Gastrocnemius medialis (tissue), 4 donors: ENCODE data around the gene ZNF598. TPM values are rescaled to one million over a fixed set of nuclear protein-coding genes. Genes with fewer than 3 reads are reported as not detected.

Experiments
- ATAC-seq, 2 donors: fragments of 150-250 bp; one replicate each; pipeline ENCODE4 v1.9.1; 2016
- DNase-seq, 2 donors: peaks; one replicate each; pipeline ENCODE4 v3.0.0-alpha.2; 2019
- H3K27ac ChIP-seq, 4 donors: fragments of 200-600 bp; sonication (generic); 1 replicate in 1 of 4; 2 replicates in 3 of 4; pipeline ENCODE4 v1.5.1; 2016 to 2018; ENCODE audit warnings: mild to moderate bottlenecking in 2 of 4, moderate library complexity in 1 of 4
- H3K27me3 ChIP-seq, 3 donors: fragments of 200-600 bp; sonication (generic) in 2 of 3; 1 replicate in 1 of 3; 2 replicates in 2 of 3; pipeline versions ENCODE4 v1.5.1 to v1.6.0; 2016 to 2019; ENCODE audit warnings: mild to moderate bottlenecking in 1 of 3, moderate library complexity in 1 of 3
- H3K36me3 ChIP-seq, 2 donors: fragments of 200-600 bp; sonication (generic) in 1 of 2; one replicate each; pipeline ENCODE4 v1.5.1; 2017 to 2018
- H3K4me1 ChIP-seq, 2 donors: fragments of 200-600 bp; sonication (generic) in 1 of 2; one replicate each; pipeline ENCODE4 v1.5.1; 2016 to 2017; ENCODE audit warnings: mild to moderate bottlenecking in 2 of 2
- H3K4me3 ChIP-seq, 4 donors: fragments of 200-600 bp; sonication (generic) in 3 of 4; 1 replicate in 1 of 4; 2 replicates in 3 of 4; pipeline ENCODE4 v1.5.1; 2016 to 2019; ENCODE audit warnings: mild to moderate bottlenecking in 2 of 4
- H3K9me3 ChIP-seq, 3 donors: fragments of 200-600 bp; sonication (generic) in 2 of 3; 1 replicate in 1 of 3; 2 replicates in 2 of 3; pipeline ENCODE4 v1.5.1; 2016 to 2019
- CTCF ChIP-seq, 5 experiments: fragments of 450-650 bp in 3 of 5; fragments of 200-600 bp in 2 of 5; sonication (generic) in 2 of 5; IDR thresholded peaks in 4 of 5; conservative IDR thresholded peaks in 1 of 5; 1 replicate in 4 of 5; 2 replicates in 1 of 5; pipeline ENCODE4 v1.5.1; 2016 to 2019; ENCODE audit warnings: antibody characterized with exemption in 5 of 5, mild to moderate bottlenecking in 3 of 5, moderate library complexity in 3 of 5
- POLR2A ChIP-seq, 2 donors: fragments of 450-650 bp; IDR thresholded peaks; one replicate each; pipeline ENCODE4 v1.6.1; 2017; ENCODE audit warnings: antibody characterized with exemption in 2 of 2, mild to moderate bottlenecking in 2 of 2, moderate library complexity in 2 of 2
- in situ Hi-C, 4 donors: fragments of 200-750 bp; cut with MboI; loops; one replicate each; pipeline versions ENCODE4 v1.15.0 to v1.8.0; 2017; ENCODE audit warnings: low sequenced_read_pairs in 4 of 4
- intact Hi-C: fragments of 100-400 bp; cut with DNase I; formaldehyde crosslinking; loops from one replicate; pipeline ENCODE4 v1.15.1; 2023; ENCODE audit warnings: low total_unique reads
- total RNA-seq, 4 donors: library from RNA; depleted of rRNA; stranded (reverse); fragments of >200 nt; gene quantifications; one replicate each; pipeline versions ENCODE4 v1.1.0 to v1.2.3, GENCODE V29; 2016

Gene ZNF598
- total RNA-seq, 4 donors from 2014 or later: 57.0 to 92.2 (median 75.4) TPM

DNA sequence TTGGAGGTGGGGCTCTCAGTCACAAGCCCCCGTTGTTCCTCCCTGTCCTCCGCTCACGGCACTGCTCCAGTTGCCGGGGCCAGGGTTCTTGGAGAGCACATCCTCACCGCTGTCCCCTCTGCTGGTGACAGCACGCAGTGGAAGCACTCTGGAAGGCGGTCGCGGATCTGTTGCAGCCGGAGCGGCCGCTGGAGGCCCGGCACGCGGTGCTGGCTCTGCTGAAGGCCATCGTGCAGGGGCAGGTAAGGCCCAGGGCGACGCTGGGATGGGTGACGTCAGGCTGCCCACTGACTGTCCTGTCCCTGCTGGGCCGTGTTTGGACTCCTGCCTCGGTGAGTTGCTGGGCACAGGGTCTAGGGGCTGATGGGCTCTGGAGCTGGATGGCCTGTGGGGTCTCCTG is 43.6 kb upstream of the ZNF598 start:
- no peak overlapping the region for H3K27ac ChIP-seq
- no peak for ATAC-seq
- intact Hi-C loops: no loop called here

DNA sequence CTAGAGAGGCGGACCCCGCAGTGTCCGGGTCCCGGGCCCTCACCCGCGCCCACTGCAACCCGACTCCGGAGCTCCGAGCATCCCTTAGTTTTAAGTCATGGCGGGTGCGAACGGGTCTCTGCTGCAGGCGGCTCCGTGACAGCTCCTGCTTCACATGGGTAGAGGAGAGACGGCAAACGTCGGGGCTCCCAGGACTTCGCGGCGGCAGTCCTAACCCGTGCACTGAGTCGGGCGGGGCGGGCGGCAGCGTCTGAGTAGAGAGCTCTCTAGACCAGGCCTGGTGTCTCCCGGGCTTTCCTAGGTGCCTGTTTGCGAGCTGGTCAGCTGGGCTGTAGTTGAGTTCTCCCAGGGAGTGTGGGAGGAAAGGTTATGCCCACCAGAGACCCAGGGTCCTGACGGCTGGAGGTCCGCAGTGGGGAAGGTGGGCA is 38.5 kb upstream of the ZNF598 start:
- H3K4me3 ChIP-seq: peak overlapping the region; percentile 71 to 91 (median 86)
- peak; percentile 28 to 29 for ATAC-seq

More for the DNA sequence above, 43.6 kb upstream of the ZNF598 start:
- Histone ChIP-seq H3K36me3 (peaks cover 0 to 49% of the 10 kb centered on the region in 2 donors), H3K27me3 (no peaks in the 10 kb centered on the region), H3K4me3 (no peak overlapping the region), H3K9me3 (no peaks in the 10 kb centered on the region), H3K4me1 (peaks cover 9 to 10% of the 10 kb centered on the region in 2 donors)
- TF ChIP-seq POLR2A (IDR thresholded peaks at IDR 0.05) (no peak), CTCF (IDR thresholded peaks at IDR 0.05 in 4 of 5, conservative IDR thresholded peaks at IDR 0.05 in 1 of 5) (no peak)
- in situ Hi-C loops: no loop called here
- no peak for DNase-seq

DNA sequence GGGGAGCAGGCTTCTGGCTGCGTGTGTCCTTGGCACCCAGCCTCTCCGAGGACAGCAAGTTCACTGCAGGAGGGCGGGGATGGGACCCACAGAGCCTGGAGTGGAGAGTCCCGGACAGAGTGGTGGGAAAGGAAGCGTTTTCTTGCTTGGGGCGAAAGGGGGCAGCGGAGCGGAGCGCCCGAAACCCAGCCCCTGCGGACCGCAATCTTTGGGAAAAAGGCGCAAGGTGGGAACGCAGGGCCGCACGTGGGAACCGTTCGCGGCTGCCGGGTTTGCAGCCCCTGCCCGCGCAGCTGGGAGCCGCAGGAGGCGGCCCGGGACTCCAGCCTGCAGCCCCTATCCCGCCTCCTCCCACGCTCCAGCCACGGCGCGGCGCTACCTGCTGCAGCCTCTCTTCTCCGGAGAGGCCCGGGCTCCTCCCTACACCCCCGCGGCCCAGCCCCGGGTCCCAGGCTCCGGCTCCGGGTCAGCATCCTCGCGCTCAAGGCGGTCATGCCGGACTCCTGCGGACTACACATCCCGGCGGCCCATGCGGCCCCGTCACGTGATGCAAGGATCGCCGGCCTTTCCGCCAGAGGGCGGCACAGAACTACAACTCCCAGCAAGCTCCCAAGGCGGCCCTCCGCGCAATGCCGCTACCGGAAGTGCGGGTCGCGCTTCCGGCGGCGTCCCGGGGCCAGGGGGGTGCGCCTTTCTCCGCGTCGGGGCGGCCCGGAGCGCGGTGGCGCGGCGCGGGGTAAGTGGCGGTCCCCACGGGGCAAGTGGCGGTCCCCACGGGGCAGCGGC is 37.9 kb upstream of the ZNF598 start, which contains the start of the genes NTHL1 and TSC2:
NTHL1 (minus strand) TSS at position 505 of the 786 bp plus-strand sequence; CDS start at position 494, 11 bp downstream.
TSC2 (plus strand) TSS at position 656 of the 786 bp plus-strand sequence. CDS start 631 bp downstream, outside the sequence.
- ATAC-seq: peak; percentile 98 to 99
- TF ChIP-seq CTCF (IDR thresholded peaks at IDR 0.05 in 4 of 5, conservative IDR thresholded peaks at IDR 0.05 in 1 of 5) (peak in 4 of 5 experiments; percentile 39 to 70 (median 49)), POLR2A (IDR thresholded peaks at IDR 0.05) (peak in 1 of 2 donors; percentile 45)
- peak; percentile 93 to 94 for DNase-seq
- no peaks in the 10 kb centered on the region for H3K9me3 ChIP-seq
- peaks cover 0 to 20% of the 10 kb centered on the region in 2 donors for H3K36me3 ChIP-seq
- intact Hi-C loops: loop anchor here (1.0 to 5.0 kb wide), 2 partner anchors 24 to 975 kb away; partner anchors contain the start of genes HCFC1R1, THOC6 and TNFRSF12A
- in situ Hi-C loops: no loop called here
- H3K4me3 ChIP-seq: peak within 1 kb of the TSS; percentile 71 to 91 (median 86)
- peaks cover 19 to 30% of the 10 kb centered on the region in 2 donors for H3K4me1 ChIP-seq
- H3K27ac ChIP-seq: peak within 1 kb of the TSS; percentile 70 to 88 (median 78)
- H3K27me3 ChIP-seq: no peaks in the 10 kb centered on the region

More for the DNA sequence above, 38.5 kb upstream of the ZNF598 start:
- Histone ChIP-seq H3K9me3 (no peaks in the 10 kb centered on the region), H3K27me3 (no peaks in the 10 kb centered on the region), H3K36me3 (peaks cover 0 to 26% of the 10 kb centered on the region in 2 donors), H3K4me1 (peaks cover 19 to 30% of the 10 kb centered on the region in 2 donors), H3K27ac (peak overlapping the region; percentile 70 to 88 (median 78))
- in situ Hi-C loops: no loop called here
- TF ChIP-seq CTCF (IDR thresholded peaks at IDR 0.05 in 4 of 5, conservative IDR thresholded peaks at IDR 0.05 in 1 of 5) (no peak), POLR2A (IDR thresholded peaks at IDR 0.05) (no peak)
- intact Hi-C loops: loop anchor here (5.0 kb wide), 1 partner anchor 974 kb away; the partner anchor contains the start of genes HCFC1R1, THOC6 and TNFRSF12A
- no peak for DNase-seq

- no peaks in the 10 kb centered on the region for H3K27me3 ChIP-seq
- peaks cover 0 to 18% of the 10 kb centered on the region in 2 donors for H3K36me3 ChIP-seq
- in situ Hi-C loops: no loop called here
- TF ChIP-seq POLR2A (IDR thresholded peaks at IDR 0.05) (no peak), CTCF (IDR thresholded peaks at IDR 0.05 in 4 of 5, conservative IDR thresholded peaks at IDR 0.05 in 1 of 5) (no peak)
- no peaks in the 10 kb centered on the region for H3K9me3 ChIP-seq
- H3K4me1 ChIP-seq: peaks cover 19 to 30% of the 10 kb centered on the region in 2 donors
- ATAC-seq (no peak), DNase-seq (no peak)
- peak overlapping the region; percentile 71 to 91 (median 86) for H3K4me3 ChIP-seq
- intact Hi-C loops: loop anchor here (1.0 to 5.0 kb wide), 2 partner anchors 24 to 975 kb away; partner anchors contain the start of genes HCFC1R1, THOC6 and TNFRSF12A
- H3K27ac ChIP-seq: peak overlapping the region; percentile 70 to 88 (median 78)
Observed at GRCh38 chr16:2046893-2047329, 37.3 kb upstream of the ZNF598 start.
